ENCODE results near the gene PRDM13.

DNA sequence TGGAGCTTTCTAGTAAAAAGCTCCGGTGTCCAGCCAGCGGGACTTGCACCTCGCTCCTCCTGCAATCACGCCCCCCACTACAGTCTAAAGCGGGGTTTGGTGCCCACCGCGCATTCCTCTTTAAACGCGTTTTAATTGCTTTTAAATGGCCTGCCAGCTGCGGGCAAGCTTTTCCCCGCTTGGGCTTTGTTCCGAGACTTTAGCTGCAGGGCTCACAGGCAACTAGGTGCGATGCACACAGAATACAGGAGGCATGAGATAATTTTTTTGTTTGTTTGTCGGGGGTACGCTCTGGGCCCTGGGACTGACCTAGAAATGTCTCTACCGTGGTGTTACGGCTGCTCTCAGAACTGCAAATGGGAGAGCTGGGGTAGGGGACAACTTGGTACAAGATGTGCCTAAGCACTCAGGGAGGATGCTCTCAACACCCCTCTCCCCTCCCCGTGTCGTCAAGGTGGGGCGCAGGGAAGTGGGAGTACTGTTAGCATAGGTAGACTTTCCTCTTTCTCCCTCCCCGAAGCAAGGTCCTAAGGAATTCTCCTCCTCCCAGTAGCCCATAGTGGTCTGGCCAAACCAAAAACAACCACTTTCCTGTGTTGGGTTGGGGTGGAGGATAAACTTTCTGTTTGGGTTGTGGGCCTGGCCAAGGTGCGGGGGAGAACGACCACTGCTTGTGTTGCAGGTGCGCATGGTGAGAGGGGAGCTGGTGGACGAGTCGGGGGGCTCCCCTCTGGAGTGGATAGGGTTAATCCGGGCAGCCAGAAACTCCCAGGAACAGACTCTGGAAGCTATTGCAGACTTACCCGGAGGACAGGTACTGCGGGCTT is 1.6 kb downstream of the PRDM13 start:
- TF ChIP-seq CTCF (IDR thresholded peaks at IDR 0.05), result no peak
- TF ChIP-seq ZFX (IDR thresholded peaks at IDR 0.05; ENCODE audit: borderline replicate concordance), result no peak
